HepG2 (cell line): ENCODE results near the gene VPS4B. TPM values are rescaled to one million over a fixed set of nuclear protein-coding genes. Genes with fewer than 3 reads are reported as not detected.

ENCODE experiments used
- CREB1 ChIP-seq, 2 experiments: fragments of 450-650 bp in 1 of 2; IDR thresholded peaks; 2 replicates each; pipeline ENCODE4 v1.6.1; 2016 to 2017; ENCODE audit warnings: control low read depth in 1 of 2, mild to moderate bottlenecking in 1 of 2, missing compliant biosample characterization in 1 of 2, missing genetic modification characterization in 1 of 2
- HNF4G ChIP-seq, 2 experiments: sonication (generic) in 1 of 2; formaldehyde crosslinking in 1 of 2; IDR thresholded peaks; 2 replicates each; pipeline versions ENCODE4 v1.4.0 to v1.6.1; 2011 to 2020; ENCODE audit warnings: borderline replicate concordance in 2 of 2, low read depth in 2 of 2, mild to moderate bottlenecking in 2 of 2, low read length in 1 of 2, missing genetic modification reagents in 1 of 2, moderate library complexity in 1 of 2
- ISX ChIP-seq: sonication (generic); formaldehyde crosslinking; conservative IDR thresholded peaks from 2 replicates; pipeline ENCODE4 v1.5.0; 2020; ENCODE audit warnings: missing genetic modification reagents
- MXI1 ChIP-seq: IDR thresholded peaks from 3 replicates; pipeline ENCODE4 v1.6.1; 2012; ENCODE audit warnings: low read depth, low read length, inconsistent platforms, borderline replicate concordance
- MYC ChIP-seq: sonication (generic); formaldehyde crosslinking; IDR thresholded peaks from 2 replicates; pipeline ENCODE4 v1.9.0; 2021; ENCODE audit warnings: missing genetic modification reagents, borderline replicate concordance
- NFIB ChIP-seq: sonication (generic); formaldehyde crosslinking; IDR thresholded peaks from 2 replicates; pipeline ENCODE4 v1.9.0; 2021; ENCODE audit warnings: missing genetic modification reagents, mild to moderate bottlenecking, borderline replicate concordance
- ZFYVE20 ChIP-seq: sonication (generic); formaldehyde crosslinking; IDR thresholded peaks from 2 replicates; pipeline ENCODE4 v1.8.0; 2023; ENCODE audit warnings: low read depth, mild to moderate bottlenecking, moderate library complexity, missing genetic modification reagents, borderline replicate concordance
- ZNF441 ChIP-seq: sonication (generic); formaldehyde crosslinking; IDR thresholded peaks from 2 replicates; pipeline ENCODE4 v1.7.0; 2021; ENCODE audit warnings: missing genetic modification reagents, borderline replicate concordance
- ZNF569 ChIP-seq: sonication (generic); formaldehyde crosslinking; IDR thresholded peaks from 2 replicates; pipeline ENCODE4 v1.5.0; 2020; ENCODE audit warnings: mild to moderate bottlenecking, missing genetic modification reagents, moderate library complexity, borderline replicate concordance
- ZNF629 ChIP-seq: sonication (generic); formaldehyde crosslinking; conservative IDR thresholded peaks from 2 replicates; pipeline ENCODE4 v1.5.0; 2020; ENCODE audit warnings: missing genetic modification reagents
- ZNF775 ChIP-seq: sonication (generic); formaldehyde crosslinking; IDR thresholded peaks from 2 replicates; pipeline ENCODE4 v1.4.0; 2020; ENCODE audit warnings: missing genetic modification reagents, mild to moderate bottlenecking, moderate library complexity, borderline replicate concordance
- ZNF780A ChIP-seq: sonication (generic); formaldehyde crosslinking; IDR thresholded peaks from 2 replicates; pipeline ENCODE4 v1.8.0; 2022; ENCODE audit warnings: mild to moderate bottlenecking, missing genetic modification reagents, moderate library complexity
- ZSCAN22 ChIP-seq: sonication (generic); formaldehyde crosslinking; IDR thresholded peaks from 2 replicates; pipeline ENCODE4 v1.4.0; 2020; ENCODE audit warnings: mild to moderate bottlenecking, missing genetic modification reagents
- polyA plus RNA-seq, 8 experiments: library from polyadenylated mRNA; depleted of rRNA in 3 of 8; stranded (reverse) in 7 of 8; unstranded in 1 of 8; fragments of >200 nt; fragmentation: Illumina TruSeq in 4 of 8; extraction: Trizol in 4 of 8; gene quantifications; 2 replicates each; pipeline versions ENCODE4 v1.2.1 to v1.2.3, GENCODE V29; 2011 to 2016; ENCODE audit warnings: low read depth in 4 of 8, missing spikeins in 1 of 8, mixed read lengths in 1 of 8; ENCODE audit not compliant: insufficient read depth in 1 of 8
- total RNA-seq, 5 experiments: library from RNA; depleted of rRNA; stranded (reverse); fragments of >200 nt; fragmentation: Illumina TruSeq; extraction: Trizol; gene quantifications; 2 replicates each; pipeline ENCODE4 v1.2.3, GENCODE V29; 2016; ENCODE audit warnings: low read depth in 1 of 5
- TF ChIP-seq, protein P1 (sequence below): sonication (generic); formaldehyde crosslinking; IDR thresholded peaks from 2 replicates; pipeline ENCODE4 v1.8.1; 2022; ENCODE audit warnings: low read depth, mild to moderate bottlenecking, missing genetic modification reagents
- TF ChIP-seq, protein P2 (sequence below): sonication (generic); formaldehyde crosslinking; IDR thresholded peaks from 2 replicates; pipeline ENCODE4 v1.5.0; 2020; ENCODE audit warnings: mild to moderate bottlenecking, missing genetic modification reagents
- TF ChIP-seq, protein P3 (sequence below): conservative IDR thresholded peaks from 2 replicates; pipeline ENCODE4 v1.6.1; 2018; ENCODE audit warnings: missing genetic modification reagents
- TF ChIP-seq, protein P4 (sequence below): sonication (generic); formaldehyde crosslinking; conservative IDR thresholded peaks from 2 replicates; pipeline ENCODE4 v1.4.0; 2020; ENCODE audit warnings: missing genetic modification reagents
- TF ChIP-seq, protein P5 (sequence below): sonication (generic); formaldehyde crosslinking; IDR thresholded peaks from 2 replicates; pipeline ENCODE4 v1.5.1; 2020; ENCODE audit warnings: missing genetic modification reagents, mild to moderate bottlenecking, borderline replicate concordance

VPS4B gene
- total and polyA plus RNA-seq, 2 of the 13 experiments (the other 11 are each of a cell fraction or from before 2014, with no cell fraction given) = 12.8 to 25.9 TPM

DNA sequence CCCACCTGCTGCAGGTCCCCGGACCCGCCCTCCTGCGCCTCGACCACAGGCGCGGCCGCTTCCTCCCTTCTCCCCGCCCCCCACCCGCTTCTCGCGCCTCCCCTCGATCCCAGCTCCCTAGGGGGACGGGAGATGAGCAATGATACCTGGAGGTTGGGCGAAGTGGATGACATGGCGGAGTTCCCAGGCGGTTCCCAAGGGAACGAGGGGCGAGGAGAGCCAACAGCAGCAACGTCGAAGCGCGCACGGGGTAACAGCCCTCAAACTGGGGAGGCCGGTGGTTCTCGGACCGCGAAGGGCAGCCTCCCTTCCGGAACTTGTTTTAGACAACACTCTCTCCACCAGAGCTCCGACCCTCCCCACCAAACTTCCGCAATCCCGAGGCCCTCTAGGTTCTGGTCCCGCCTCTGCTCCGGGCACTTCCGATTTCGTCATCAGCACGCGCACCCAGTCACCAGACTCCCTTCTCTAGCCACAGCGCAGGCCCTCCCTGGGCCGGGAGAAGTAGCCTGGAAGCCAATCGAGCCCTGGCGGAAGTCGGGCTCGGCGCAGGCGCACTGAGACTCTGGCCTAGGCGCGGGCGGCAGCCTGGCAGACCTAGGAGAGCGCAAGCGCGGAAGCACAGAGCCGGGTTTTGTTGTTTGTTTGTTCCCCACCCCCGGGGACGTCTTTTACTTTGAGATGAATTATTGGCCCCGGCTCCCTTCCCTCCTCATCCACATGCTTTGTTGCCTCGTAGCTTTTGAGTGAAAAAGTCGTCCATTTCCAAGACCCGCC lies at the start of gene VPS4B (continued):
- TF ChIP-seq, protein P1, sequence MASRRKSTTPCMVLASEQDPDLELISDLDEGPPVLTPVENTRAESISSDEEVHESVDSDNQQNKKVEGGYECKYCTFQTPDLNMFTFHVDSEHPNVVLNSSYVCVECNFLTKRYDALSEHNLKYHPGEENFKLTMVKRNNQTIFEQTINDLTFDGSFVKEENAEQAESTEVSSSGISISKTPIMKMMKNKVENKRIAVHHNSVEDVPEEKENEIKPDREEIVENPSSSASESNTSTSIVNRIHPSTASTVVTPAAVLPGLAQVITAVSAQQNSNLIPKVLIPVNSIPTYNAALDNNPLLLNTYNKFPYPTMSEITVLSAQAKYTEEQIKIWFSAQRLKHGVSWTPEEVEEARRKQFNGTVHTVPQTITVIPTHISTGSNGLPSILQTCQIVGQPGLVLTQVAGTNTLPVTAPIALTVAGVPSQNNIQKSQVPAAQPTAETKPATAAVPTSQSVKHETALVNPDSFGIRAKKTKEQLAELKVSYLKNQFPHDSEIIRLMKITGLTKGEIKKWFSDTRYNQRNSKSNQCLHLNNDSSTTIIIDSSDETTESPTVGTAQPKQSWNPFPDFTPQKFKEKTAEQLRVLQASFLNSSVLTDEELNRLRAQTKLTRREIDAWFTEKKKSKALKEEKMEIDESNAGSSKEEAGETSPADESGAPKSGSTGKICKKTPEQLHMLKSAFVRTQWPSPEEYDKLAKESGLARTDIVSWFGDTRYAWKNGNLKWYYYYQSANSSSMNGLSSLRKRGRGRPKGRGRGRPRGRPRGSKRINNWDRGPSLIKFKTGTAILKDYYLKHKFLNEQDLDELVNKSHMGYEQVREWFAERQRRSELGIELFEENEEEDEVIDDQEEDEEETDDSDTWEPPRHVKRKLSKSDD = peak; percentile 66; the same call in 1 of the 2 replicates
- TF ChIP-seq, protein P2, sequence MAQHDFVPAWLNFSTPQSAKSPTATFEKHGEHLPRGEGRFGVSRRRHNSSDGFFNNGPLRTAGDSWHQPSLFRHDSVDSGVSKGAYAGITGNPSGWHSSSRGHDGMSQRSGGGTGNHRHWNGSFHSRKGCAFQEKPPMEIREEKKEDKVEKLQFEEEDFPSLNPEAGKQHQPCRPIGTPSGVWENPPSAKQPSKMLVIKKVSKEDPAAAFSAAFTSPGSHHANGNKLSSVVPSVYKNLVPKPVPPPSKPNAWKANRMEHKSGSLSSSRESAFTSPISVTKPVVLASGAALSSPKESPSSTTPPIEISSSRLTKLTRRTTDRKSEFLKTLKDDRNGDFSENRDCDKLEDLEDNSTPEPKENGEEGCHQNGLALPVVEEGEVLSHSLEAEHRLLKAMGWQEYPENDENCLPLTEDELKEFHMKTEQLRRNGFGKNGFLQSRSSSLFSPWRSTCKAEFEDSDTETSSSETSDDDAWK (CRISPR knock-in tag) = no peak
- TF ChIP-seq ZNF629 (CRISPR knock-in tag) (no peak), ZNF775 (0 out of 2 replicates have a peak, but pooled peaks have one; percentile 39), CREB1 (IDR thresholded peaks at IDR 0.05) (peak; percentile 98), CREB1 (CRISPR knock-in tag; IDR thresholded peaks at IDR 0.05) (peak; percentile 99), ZNF441 (peak; percentile 19; the same call in 1 of the 2 replicates), HNF4G (IDR thresholded peaks at IDR 0.05; ENCODE audit: borderline replicate concordance, low read depth, low read length) (no peak), HNF4G (CRISPR knock-in tag; IDR thresholded peaks at IDR 0.05; ENCODE audit: borderline replicate concordance, low read depth) (no peak), NFIB (CRISPR knock-in tag) (no peak), ZSCAN22 (CRISPR knock-in tag) (no peak), MXI1 (peak; percentile 56; the same call in 1 of the 3 replicates), ISX (CRISPR knock-in tag) (no peak), ZNF780A (CRISPR knock-in tag) (no peak), ZFYVE20 (no peak), MYC (CRISPR knock-in tag) (peak; percentile 67), ZNF569 (CRISPR knock-in tag) (no peak)
- TF ChIP-seq, protein P3, sequence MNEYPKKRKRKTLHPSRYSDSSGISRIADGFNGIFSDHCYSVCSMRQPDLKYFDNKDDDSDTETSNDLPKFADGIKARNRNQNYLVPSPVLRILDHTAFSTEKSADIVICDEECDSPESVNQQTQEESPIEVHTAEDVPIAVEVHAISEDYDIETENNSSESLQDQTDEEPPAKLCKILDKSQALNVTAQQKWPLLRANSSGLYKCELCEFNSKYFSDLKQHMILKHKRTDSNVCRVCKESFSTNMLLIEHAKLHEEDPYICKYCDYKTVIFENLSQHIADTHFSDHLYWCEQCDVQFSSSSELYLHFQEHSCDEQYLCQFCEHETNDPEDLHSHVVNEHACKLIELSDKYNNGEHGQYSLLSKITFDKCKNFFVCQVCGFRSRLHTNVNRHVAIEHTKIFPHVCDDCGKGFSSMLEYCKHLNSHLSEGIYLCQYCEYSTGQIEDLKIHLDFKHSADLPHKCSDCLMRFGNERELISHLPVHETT = peak; percentile 24; the same call in 1 of the 2 replicates
- TF ChIP-seq, protein P4, sequence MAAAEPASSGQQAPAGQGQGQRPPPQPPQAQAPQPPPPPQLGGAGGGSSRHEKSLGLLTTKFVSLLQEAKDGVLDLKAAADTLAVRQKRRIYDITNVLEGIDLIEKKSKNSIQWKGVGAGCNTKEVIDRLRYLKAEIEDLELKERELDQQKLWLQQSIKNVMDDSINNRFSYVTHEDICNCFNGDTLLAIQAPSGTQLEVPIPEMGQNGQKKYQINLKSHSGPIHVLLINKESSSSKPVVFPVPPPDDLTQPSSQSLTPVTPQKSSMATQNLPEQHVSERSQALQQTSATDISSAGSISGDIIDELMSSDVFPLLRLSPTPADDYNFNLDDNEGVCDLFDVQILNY = no peak
- TF ChIP-seq, protein P5, sequence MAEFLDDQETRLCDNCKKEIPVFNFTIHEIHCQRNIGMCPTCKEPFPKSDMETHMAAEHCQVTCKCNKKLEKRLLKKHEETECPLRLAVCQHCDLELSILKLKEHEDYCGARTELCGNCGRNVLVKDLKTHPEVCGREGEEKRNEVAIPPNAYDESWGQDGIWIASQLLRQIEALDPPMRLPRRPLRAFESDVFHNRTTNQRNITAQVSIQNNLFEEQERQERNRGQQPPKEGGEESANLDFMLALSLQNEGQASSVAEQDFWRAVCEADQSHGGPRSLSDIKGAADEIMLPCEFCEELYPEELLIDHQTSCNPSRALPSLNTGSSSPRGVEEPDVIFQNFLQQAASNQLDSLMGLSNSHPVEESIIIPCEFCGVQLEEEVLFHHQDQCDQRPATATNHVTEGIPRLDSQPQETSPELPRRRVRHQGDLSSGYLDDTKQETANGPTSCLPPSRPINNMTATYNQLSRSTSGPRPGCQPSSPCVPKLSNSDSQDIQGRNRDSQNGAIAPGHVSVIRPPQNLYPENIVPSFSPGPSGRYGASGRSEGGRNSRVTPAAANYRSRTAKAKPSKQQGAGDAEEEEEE (CRISPR knock-in tag) = no peak
